MM.1S (cell line): ENCODE results near the gene ABCC12.
"Not testable (repeated sequence)": the region's sequence is repeated elsewhere in the genome, so short reads cannot be mapped to it uniquely, and the experiment has no call there.

Source experiments
- DNase-seq: peaks from one replicate; pipeline ENCODE4 v3.0.0-alpha.2; 2015
- H2AFZ ChIP-seq: fragments of 300-600 bp; sonication (generic); 2 replicates; pipeline ENCODE4 v1.6.0; 2016; ENCODE audit warnings: antibody characterized with exemption, low read length
- H3F3A ChIP-seq: fragments of 300-600 bp; sonication (generic); 2 replicates; pipeline ENCODE4 v1.6.1; 2016; ENCODE audit warnings: mild to moderate bottlenecking, antibody characterized with exemption, low read length, moderate library complexity, mixed read lengths; ENCODE audit not compliant: insufficient read depth
- H3K27ac ChIP-seq: fragments of 300-600 bp; sonication (generic); 2 replicates; pipeline ENCODE4 v1.5.1; 2016; ENCODE audit warnings: mild to moderate bottlenecking, low read length
- H3K27me3 ChIP-seq: fragments of 300-600 bp; sonication (generic); replicated peaks from 2 replicates; pipeline ENCODE4 v1.6.0; 2016; ENCODE audit warnings: low read length; ENCODE audit not compliant: insufficient read depth
- H3K36me3 ChIP-seq: fragments of 300-600 bp; sonication (generic); replicated peaks from 2 replicates; pipeline ENCODE4 v1.6.1; 2016; ENCODE audit warnings: mild to moderate bottlenecking, low read length, mixed read lengths; ENCODE audit not compliant: insufficient read depth
- H3K4me1 ChIP-seq: fragments of 300-600 bp; sonication (generic); 2 replicates; pipeline ENCODE4 v1.6.1; 2016; ENCODE audit warnings: low read length, mixed read lengths
- H3K4me2 ChIP-seq: fragments of 300-600 bp; sonication (generic); 2 replicates; pipeline ENCODE4 v1.6.0; 2016; ENCODE audit warnings: low read depth, low read length
- H3K4me3 ChIP-seq: fragments of 300-600 bp; sonication (generic); 2 replicates; pipeline ENCODE4 v1.5.1; 2016; ENCODE audit warnings: low read length, mixed read lengths
- H3K79me2 ChIP-seq: fragments of 300-600 bp; sonication (generic); 2 replicates; pipeline ENCODE4 v1.6.1; 2016; ENCODE audit warnings: mixed run types, low read length, mixed read lengths
- H3K9ac ChIP-seq: fragments of 300-600 bp; sonication (generic); 2 replicates; pipeline ENCODE4 v1.6.1; 2016; ENCODE audit warnings: low read length, mixed read lengths
- H3K9me2 ChIP-seq: fragments of 300-600 bp; sonication (generic); replicated peaks from 2 replicates; pipeline ENCODE4 v1.6.1; 2016; ENCODE audit warnings: mild to moderate bottlenecking, low read length, mixed read lengths; ENCODE audit not compliant: insufficient read depth
- H3K9me3 ChIP-seq: fragments of 300-600 bp; sonication (generic); replicated peaks from 2 replicates; pipeline ENCODE4 v1.6.1; 2016; ENCODE audit warnings: mild to moderate bottlenecking, low read length, mixed read lengths; ENCODE audit not compliant: insufficient read depth
- H4K20me1 ChIP-seq: fragments of 300-600 bp; sonication (generic); 2 replicates; pipeline ENCODE4 v1.6.1; 2016; ENCODE audit warnings: mild to moderate bottlenecking, low read length, moderate library complexity, mixed read lengths; ENCODE audit not compliant: insufficient read depth
- CTCF ChIP-seq: fragments of 300-600 bp; sonication (generic); IDR thresholded peaks from 2 replicates; pipeline ENCODE4 v1.5.1; 2016; ENCODE audit warnings: antibody characterized with exemption, low read length, mixed read lengths
- EZH2 ChIP-seq: fragments of 300-600 bp; sonication (generic); optimal IDR thresholded peaks from 2 replicates; pipeline ENCODE3; 2017; ENCODE audit warnings: low read depth, mild to moderate bottlenecking, antibody characterized with exemption, low read length, mixed read lengths
- EZH2phosphoT487 ChIP-seq: fragments of 300-600 bp; sonication (generic); IDR thresholded peaks from 2 replicates; pipeline ENCODE4 v1.6.1; 2018; ENCODE audit warnings: antibody characterized with exemption, low read length

The ABCC12 gene

GRCh38 chr16:48169896-48170295 is 14.1 kb upstream of the ABCC12 start:
- H3K4me2 ChIP-seq = no peak overlapping the region
- H3K27ac ChIP-seq = no peak overlapping the region
- H3K4me1 ChIP-seq = no peaks in the 10 kb centered on the region
- H3K36me3 ChIP-seq = no peaks in the 10 kb centered on the region
- H4K20me1 ChIP-seq = no peaks in the 10 kb centered on the region
- TF ChIP-seq EZH2phosphoT487 (no peak), CTCF (no peak), EZH2 (no peak)
- H3K9ac ChIP-seq = no peak overlapping the region
- H2AFZ ChIP-seq = no peak overlapping the region
- no peaks in the 10 kb centered on the region for H3K9me2 ChIP-seq
- H3K27me3 ChIP-seq = no peaks in the 10 kb centered on the region
- no peaks in the 10 kb centered on the region for H3K79me2 ChIP-seq
- DNase-seq = no peak
- H3K9me3 ChIP-seq = no peaks in the 10 kb centered on the region
- H3K4me3 ChIP-seq = no peak overlapping the region
- no peaks in the 10 kb centered on the region for H3F3A ChIP-seq

- no peak for TF ChIP-seq EZH2phosphoT487
- TF ChIP-seq EZH2 = no peak
- no peak for TF ChIP-seq CTCF
- Histone ChIP-seq H3K9me2 (no peaks in the 10 kb centered on the region), H4K20me1 (no peaks in the 10 kb centered on the region), H3K27me3 (no peaks in the 10 kb centered on the region), H3K4me1 (no peaks in the 10 kb centered on the region), H2AFZ (no peak overlapping the region), H3K9ac (no peak overlapping the region), H3K36me3 (no peaks in the 10 kb centered on the region), H3K4me3 (no peak overlapping the region), H3K27ac (no peak overlapping the region), H3K4me2 (no peak overlapping the region), H3K9me3 (no peaks in the 10 kb centered on the region), H3F3A (no peaks in the 10 kb centered on the region), H3K79me2 (no peaks in the 10 kb centered on the region)
- no peak for DNase-seq
These were observed 12.3 kb upstream of the ABCC12 start for GRCh38 chr16:48168075-48168474.

GRCh38 chr16:48166617-48167016 is 10.8 kb upstream of the ABCC12 start:
- H3K27ac ChIP-seq, H4K20me1 ChIP-seq, H3K9me3 ChIP-seq, H3F3A ChIP-seq, H3K79me2 ChIP-seq, H3K4me1 ChIP-seq, H3K36me3 ChIP-seq, H3K9me2 ChIP-seq, H3K9ac ChIP-seq, DNase-seq, H3K4me3 ChIP-seq, H2AFZ ChIP-seq, H3K4me2 ChIP-seq, H3K27me3 ChIP-seq: not testable (repeated sequence)

- Histone ChIP-seq H3K9ac (no peak overlapping the region), H3K4me2 (no peak overlapping the region), H3K4me1 (no peaks in the 10 kb centered on the region), H4K20me1 (no peaks in the 10 kb centered on the region), H3K4me3 (no peak overlapping the region), H3K27ac (no peak overlapping the region), H3F3A (no peaks in the 10 kb centered on the region), H3K36me3 (no peaks in the 10 kb centered on the region), H3K27me3 (no peaks in the 10 kb centered on the region), H2AFZ (no peak overlapping the region), H3K79me2 (no peaks in the 10 kb centered on the region), H3K9me3 (no peaks in the 10 kb centered on the region), H3K9me2 (no peaks in the 10 kb centered on the region)
- no peak for TF ChIP-seq CTCF
- TF ChIP-seq EZH2 = no peak
- no peak for TF ChIP-seq EZH2phosphoT487
- DNase-seq = no peak
These were observed 10.3 kb upstream of the ABCC12 start for GRCh38 chr16:48165961-48166578.
